H1 (cell line): ENCODE results near the gene ARMH3. TPM values are rescaled to one million over a fixed set of nuclear protein-coding genes. Genes with fewer than 3 reads are reported as not detected.

Experiments used
- CTCF ChIA-PET: fragments of 300-600 bp; sonication (Branson Sonifier 250); formaldehyde crosslinking; loops from one replicate; lab custom pipeline; 2021; ENCODE audit not compliant: partially characterized antibody; lab: Charles Lee
- POLR2A ChIA-PET: fragments of 300-600 bp; sonication (Branson Sonifier 250); formaldehyde crosslinking; loops from one replicate; lab custom pipeline; 2021; ENCODE audit warnings: inconsistent platforms; ENCODE audit not compliant: partially characterized antibody; lab: Charles Lee
- DNase-seq, 2 experiments: peaks; one replicate each; pipeline versions ENCODE4 v3.0.0 to v3.0.0-alpha.2; 2010 to 2022; ENCODE audit warnings: low spot score in 2 of 2, low read depth in 1 of 2, mixed read lengths in 1 of 2
- FAIRE-seq: peaks from 2 replicates; lab custom pipeline; 2011; peaks lifted over from hg19 to GRCh38; lab: Jason Lieb, UNC
- H2AFZ ChIP-seq: 2 replicates; pipeline ENCODE4 v1.8.1; 2012; ENCODE audit warnings: low read length, inconsistent platforms
- H2AK5ac ChIP-seq: 2 replicates; pipeline ENCODE4 v1.6.1; 2013; ENCODE audit warnings: low read depth, low read length
- H2BK120ac ChIP-seq: replicated peaks from 2 replicates; pipeline ENCODE3; 2013; ENCODE audit warnings: low read depth, low read length, inconsistent platforms
- H2BK12ac ChIP-seq: 2 replicates; pipeline ENCODE4 v1.6.1; 2013; ENCODE audit warnings: low read depth, low read length
- H2BK15ac ChIP-seq: 2 replicates; pipeline ENCODE4 v1.6.1; 2013; ENCODE audit warnings: low read length
- H2BK20ac ChIP-seq: 2 replicates; pipeline ENCODE4 v1.6.1; 2013; ENCODE audit warnings: low read length
- H2BK5ac ChIP-seq: 2 replicates; pipeline ENCODE4 v1.6.1; 2013; ENCODE audit warnings: low read depth, low read length
- H3K14ac ChIP-seq: 2 replicates; pipeline ENCODE4 v1.6.1; 2013; ENCODE audit warnings: inconsistent platforms; ENCODE audit not compliant: insufficient read length
- H3K18ac ChIP-seq: 2 replicates; pipeline ENCODE4 v1.6.1; 2013; ENCODE audit warnings: low read length; ENCODE audit errors: extremely low read depth
- H3K23ac ChIP-seq: 2 replicates; pipeline ENCODE4 v1.6.1; 2013; ENCODE audit warnings: inconsistent platforms; ENCODE audit not compliant: insufficient read length
- H3K23me2 ChIP-seq: 2 replicates; pipeline ENCODE4 v1.6.1; 2013; ENCODE audit warnings: low read depth, low read length
- H3K27ac ChIP-seq: 2 replicates; pipeline ENCODE4 v1.6.1; 2011; ENCODE audit warnings: low read depth, low read length, inconsistent platforms
- H3K27me3 ChIP-seq, 4 experiments: replicated peaks in 1 of 4; 1 replicate in 1 of 4; 2 replicates in 3 of 4; pipeline versions ENCODE4 v1.6.1 to v1.8.1; 2011 to 2013; ENCODE audit warnings: low read length in 3 of 4, mild to moderate bottlenecking in 3 of 4, inconsistent platforms in 2 of 4, mixed read lengths in 2 of 4, moderate library complexity in 1 of 4; ENCODE audit not compliant: control insufficient read depth in 3 of 4, insufficient read depth in 3 of 4; ENCODE audit errors: extremely low read depth in 1 of 4
- H3K36me3 ChIP-seq, 4 experiments: 2 replicates each; pipeline versions ENCODE4 v1.6.1 to v1.8.1; 2011 to 2013; ENCODE audit warnings: mild to moderate bottlenecking in 4 of 4, low read length in 3 of 4, moderate library complexity in 2 of 4, control low read depth in 1 of 4, inconsistent platforms in 1 of 4; ENCODE audit not compliant: insufficient read depth in 4 of 4, control insufficient read depth in 2 of 4
- H3K4ac ChIP-seq: replicated peaks from 2 replicates; pipeline ENCODE3; 2013; ENCODE audit warnings: low read length, low read depth, mixed read lengths, inconsistent platforms; ENCODE audit not compliant: insufficient read length
- H3K4me1 ChIP-seq, 4 experiments: replicated peaks in 1 of 4; 1 replicate in 1 of 4; 2 replicates in 3 of 4; pipeline versions ENCODE4 v1.6.1 to v1.8.1; 2011 to 2013; ENCODE audit warnings: low read length in 3 of 4, inconsistent platforms in 2 of 4, mixed read lengths in 1 of 4; ENCODE audit not compliant: insufficient read depth in 4 of 4, control insufficient read depth in 3 of 4
- H3K4me2 ChIP-seq, 2 experiments: 2 replicates each; pipeline versions ENCODE4 v1.6.1 to v1.8.1; 2011 to 2013; ENCODE audit warnings: low read depth in 2 of 2, low read length in 2 of 2, control low read depth in 1 of 2, inconsistent platforms in 1 of 2, mild to moderate bottlenecking in 1 of 2; ENCODE audit not compliant: insufficient read depth in 1 of 2
- H3K4me3 ChIP-seq, 4 experiments: fragments of 200-600, 300-600 bp in 1 of 4; sonication (generic), shearing (Covaris generic), sonication (Bioruptor Twin) in 1 of 4; 2 replicates each; pipeline versions ENCODE4 v1.5.1 to v1.8.1; 2011 to 2016; ENCODE audit warnings: low read length in 4 of 4, low read depth in 3 of 4, control low read depth in 2 of 4, inconsistent platforms in 2 of 4, mild to moderate bottlenecking in 2 of 4, mixed read lengths in 1 of 4, moderate library complexity in 1 of 4; ENCODE audit not compliant: insufficient read depth in 2 of 4; ENCODE audit errors: extremely low read depth in 1 of 4
- H3K56ac ChIP-seq: replicated peaks from 2 replicates; pipeline ENCODE3; 2013; ENCODE audit warnings: low read depth, mild to moderate bottlenecking, mixed read lengths, low read length, inconsistent platforms; ENCODE audit not compliant: insufficient read length
- H3K79me1 ChIP-seq: 2 replicates; pipeline ENCODE4 v1.6.1; 2013; ENCODE audit warnings: low read depth, low read length, control low read depth
- H3K79me2 ChIP-seq, 2 experiments: 2 replicates each; pipeline versions ENCODE4 v1.6.1 to v1.8.1; 2012 to 2013; ENCODE audit warnings: low read length in 2 of 2, mild to moderate bottlenecking in 2 of 2, inconsistent platforms in 1 of 2; ENCODE audit not compliant: insufficient read depth in 2 of 2, control insufficient read depth in 1 of 2
- H3K9ac ChIP-seq, 4 experiments: replicated peaks in 1 of 4; 1 replicate in 1 of 4; 2 replicates in 3 of 4; pipeline versions ENCODE4 v1.6.1 to v1.8.1; 2011 to 2013; ENCODE audit warnings: low read depth in 3 of 4, low read length in 3 of 4, control low read depth in 2 of 4, mild to moderate bottlenecking in 2 of 4, moderate library complexity in 2 of 4, inconsistent platforms in 1 of 4; ENCODE audit errors: extremely low read depth in 1 of 4
- H3K9me3 ChIP-seq, 2 experiments: 2 replicates each; pipeline versions ENCODE4 v1.6.1 to v1.8.1; 2012 to 2013; ENCODE audit warnings: mild to moderate bottlenecking in 2 of 2, moderate library complexity in 2 of 2, control low read depth in 1 of 2, inconsistent platforms in 1 of 2, low read depth in 1 of 2, low read length in 1 of 2, mixed read lengths in 1 of 2; ENCODE audit not compliant: insufficient read depth in 2 of 2
- H4K20me1 ChIP-seq, 2 experiments: replicated peaks in 1 of 2; 2 replicates each; pipeline versions ENCODE3 to v1.8.1; 2011 to 2013; ENCODE audit warnings: inconsistent platforms in 2 of 2, low read length in 2 of 2, mild to moderate bottlenecking in 1 of 2; ENCODE audit not compliant: insufficient read depth in 2 of 2, control insufficient read depth in 1 of 2
- H4K5ac ChIP-seq: 2 replicates; pipeline ENCODE4 v1.6.1; 2013; ENCODE audit warnings: low read length, low read depth, mixed read lengths, inconsistent platforms; ENCODE audit not compliant: insufficient read length
- H4K8ac ChIP-seq: 2 replicates; pipeline ENCODE4 v1.8.0; 2013; ENCODE audit warnings: mild to moderate bottlenecking, moderate library complexity, low read length, inconsistent platforms; ENCODE audit not compliant: insufficient read depth; ENCODE audit errors: extremely low read depth
- H4K91ac ChIP-seq: replicated peaks from 2 replicates; pipeline ENCODE3; 2013; ENCODE audit warnings: low read length, mixed read lengths, inconsistent platforms; ENCODE audit not compliant: insufficient read length
- CHD1 ChIP-seq: IDR thresholded peaks from 2 replicates; pipeline ENCODE4 v1.6.1; 2012; ENCODE audit warnings: low read depth, low read length, improper control_type of control experiment
- CREB1 ChIP-seq: IDR thresholded peaks from 2 replicates; pipeline ENCODE4 v1.6.1; 2012; ENCODE audit warnings: inconsistent platforms
- FOSL1 ChIP-seq: IDR thresholded peaks from 2 replicates; pipeline ENCODE4 v1.6.1; 2011; ENCODE audit warnings: mild to moderate bottlenecking, low read depth, low read length, moderate library complexity; ENCODE audit not compliant: insufficient read depth
- GABPA ChIP-seq: IDR thresholded peaks from 2 replicates; pipeline ENCODE4 v1.6.1; 2011; ENCODE audit warnings: mild to moderate bottlenecking, low read length, moderate library complexity, borderline replicate concordance; ENCODE audit not compliant: insufficient read depth
- HDAC6 ChIP-seq: IDR thresholded peaks from one replicate; pipeline ENCODE4 v1.7.1; 2012; ENCODE audit warnings: low read depth, mild to moderate bottlenecking, inconsistent platforms, low read length, moderate library complexity
- KDM4A ChIP-seq: IDR thresholded peaks from one replicate; pipeline ENCODE4 v1.7.1; 2012; ENCODE audit warnings: low read depth, mild to moderate bottlenecking, moderate library complexity, low read length, inconsistent platforms; ENCODE audit not compliant: severe bottlenecking
- SIN3A ChIP-seq, 2 experiments: IDR thresholded peaks in 1 of 2; conservative IDR thresholded peaks in 1 of 2; 2 replicates each; pipeline ENCODE4 v1.6.1; 2011 to 2012; ENCODE audit warnings: low read length in 2 of 2, improper control_type of control experiment in 1 of 2, low read depth in 1 of 2, mild to moderate bottlenecking in 1 of 2
- TAF1 ChIP-seq: IDR thresholded peaks from 2 replicates; pipeline ENCODE4 v1.6.1; 2011; ENCODE audit warnings: mild to moderate bottlenecking, low read depth, low read length
- TAF7 ChIP-seq: optimal IDR thresholded peaks from 2 replicates; pipeline ENCODE3; 2011; ENCODE audit warnings: low read depth, mild to moderate bottlenecking, inconsistent platforms, low read length, moderate library complexity, borderline replicate concordance
- TCF12 ChIP-seq: IDR thresholded peaks from 2 replicates; pipeline ENCODE4 v1.6.1; 2011; ENCODE audit warnings: low read depth, mild to moderate bottlenecking, low read length
- YY1 ChIP-seq: IDR thresholded peaks from 2 replicates; pipeline ENCODE4 v1.6.1; 2011; ENCODE audit warnings: low read depth, mild to moderate bottlenecking, low read length
- WGBS, 2 experiments: shearing (Covaris generic) in 1 of 2; methylation state at CpG; one replicate each; pipeline versions ENCODE4 v1.1.6 to v1.1.7; 2013 to 2015; ENCODE audit warnings: low lambda C conversion rate in 2 of 2, mixed read lengths in 2 of 2, inconsistent platforms in 1 of 2, low coverage in 1 of 2, missing lambda C conversion rate in 1 of 2; ENCODE audit not compliant: insufficient replicate concordance in 2 of 2, insufficient coverage in 1 of 2, insufficient read length in 1 of 2; ENCODE audit errors: extremely low coverage in 1 of 2, missing lambda C conversion rate in 1 of 2; 5-methylcytosine and 5-hydroxymethylcytosine counted together
- polyA plus RNA-seq, 7 experiments: library from polyadenylated mRNA; depleted of rRNA in 3 of 7; stranded (reverse) in 5 of 7; unstranded in 2 of 7; fragments of >200 nt in 5 of 7; fragments of 200-250 nt in 2 of 7; gene quantifications; 1 replicate in 5 of 7; 2 replicates in 1 of 7; 4 replicates in 1 of 7; pipeline versions ENCODE4 v1.2.1 to v1.2.3, GENCODE V29; 2011 to 2013; ENCODE audit warnings: missing spikeins in 2 of 7, mixed read lengths in 2 of 7
- total RNA-seq: library from RNA; stranded (reverse); fragmentation: NEBNext Ultra II Directional; extraction: Animal tissue kit (Norgen Biotek cat#: 25700); gene quantifications from 2 replicates; pipeline ENCODE4 v1.2.1, GENCODE V29; 2021

Gene ARMH3
- total and polyA plus RNA-seq, 2 of the 8 experiments (the other 6 are each of a cell fraction or from before 2014, with no cell fraction given): 11.6 to 18.3 TPM

DNA sequence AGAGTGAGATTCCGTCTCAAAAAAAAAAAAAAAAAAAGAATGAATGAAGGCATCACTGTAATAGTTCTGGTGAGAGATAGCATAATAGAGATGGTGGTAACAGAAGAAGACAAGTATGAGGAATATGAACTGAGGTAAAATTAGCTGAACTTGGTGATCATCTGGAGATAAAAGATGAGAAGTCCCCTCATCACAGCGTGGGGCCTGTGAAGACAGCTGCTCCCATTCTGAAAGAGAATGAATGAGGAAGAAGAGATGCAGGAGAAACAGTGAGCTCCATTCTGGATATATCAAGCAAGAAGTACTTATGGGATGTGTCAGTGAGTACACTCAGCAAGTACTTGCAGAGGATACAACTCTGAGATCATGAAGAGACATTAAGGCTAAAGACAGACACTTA lies 28.7 kb downstream of the ARMH3 start:
- Histone ChIP-seq H3K4me1 (no peaks in the 10 kb centered on the region), H2BK20ac (no peak overlapping the region)
- 81% methylated on average over 2 of the region's 2 CpGs; no CpG with 5 or more reads in 1 of the 2 experiments for WGBS, 2 experiments

More for the DNA sequence above, 28.7 kb downstream of the ARMH3 start:
- H3K36me3 ChIP-seq: peaks cover 0 to 29% (median 4%) of the 10 kb centered on the region in 4 experiments; a peak in 3 of 8 replicates
- H2AK5ac ChIP-seq: no peak overlapping the region
- H3K23me2 ChIP-seq: no peaks in the 10 kb centered on the region
- H3K14ac ChIP-seq: no peak overlapping the region
- POLR2A ChIA-PET: no interaction called here
- H3K27me3 ChIP-seq: no peaks in the 10 kb centered on the region
- H3K23ac ChIP-seq: no peak overlapping the region
- H3K79me2 ChIP-seq: no peaks in the 10 kb centered on the region
- no peak overlapping the region for H3K4me3 ChIP-seq
- CTCF ChIA-PET: interaction anchor here (0.6 to 6.9 kb wide), 5 partner anchors 17 to 246 kb away, joined by 3 to 38 read pairs (median 3); no protein-coding TSS in a partner anchor
- H2BK5ac ChIP-seq: no peak overlapping the region
- H3K27ac ChIP-seq: no peak overlapping the region
- no peaks in the 10 kb centered on the region for H3K79me1 ChIP-seq
- no peaks in the 10 kb centered on the region for H3K9me3 ChIP-seq
- no peak overlapping the region for H2AFZ ChIP-seq
- H4K20me1 ChIP-seq: no peaks in the 10 kb centered on the region
- H3K4me2 ChIP-seq: no peak overlapping the region
- no peak overlapping the region for H3K4ac ChIP-seq
- no peak for TF ChIP-seq TAF7
- no peak for TF ChIP-seq TCF12
- TF ChIP-seq TAF1: no peak
- TF ChIP-seq GABPA: no peak
- no peak for TF ChIP-seq KDM4A
- TF ChIP-seq SIN3A (conservative IDR thresholded peaks at IDR 0.05 in 1 of 2, IDR thresholded peaks at IDR 0.05 in 1 of 2; ENCODE audit: low read depth in 1 of 2, low read length in 2 of 2): no peak
- no peak for TF ChIP-seq CHD1
- TF ChIP-seq CREB1: no peak
- TF ChIP-seq FOSL1: no peak
- no peak for TF ChIP-seq HDAC6
- TF ChIP-seq YY1: no peak
- FAIRE-seq (no peak), DNase-seq (no peak)
- H4K8ac ChIP-seq: no peak overlapping the region
- no peak overlapping the region for H3K18ac ChIP-seq
- H3K56ac ChIP-seq: no peak overlapping the region
- no peak overlapping the region for H2BK12ac ChIP-seq
- H4K91ac ChIP-seq: no peak overlapping the region
- H3K9ac ChIP-seq: no peak overlapping the region
- H2BK120ac ChIP-seq: no peak overlapping the region
- no peak overlapping the region for H4K5ac ChIP-seq
- no peak overlapping the region for H2BK15ac ChIP-seq
